ENCODE results near the gene RPL11. TPM values are rescaled to one million over a fixed set of nuclear protein-coding genes. Genes with fewer than 3 reads are reported as not detected.
"Not testable (repeated sequence)": the region's sequence is repeated elsewhere in the genome, so short reads cannot be mapped to it uniquely, and the experiment has no call there.

The RPL11 gene
- total RNA-seq, 1 donor = 592 TPM

GRCh38 chr1:23727362-23727811, 35.8 kb downstream of the RPL11 start:
- TF ChIP-seq CTCF (IDR thresholded peaks at IDR 0.05; ENCODE audit: insufficient read depth, low read depth, low read length) = no peak
- DNase-seq (ENCODE audit: low read depth) = peak; percentile 98
- no peak overlapping the region for H3K4me3 ChIP-seq (ENCODE audit: low read depth, low read length)

- DNase-seq (ENCODE audit: low read depth) = peak; percentile 41
- TF ChIP-seq CTCF (IDR thresholded peaks at IDR 0.05; ENCODE audit: insufficient read depth, low read depth, low read length) = no peak
- no peak overlapping the region for H3K4me3 ChIP-seq (ENCODE audit: low read depth, low read length)
Observed at GRCh38 chr1:23732363-23733224, 41.0 kb downstream of the RPL11 start.

- H3K4me3 ChIP-seq (ENCODE audit: low read depth, low read length); DNase-seq (ENCODE audit: low read depth): not testable (repeated sequence)
Observed at GRCh38 chr1:23733281-23733680, 41.7 kb downstream of the RPL11 start.

- no peak overlapping the region for H3K4me3 ChIP-seq (ENCODE audit: low read depth, low read length)
- TF ChIP-seq CTCF (IDR thresholded peaks at IDR 0.05; ENCODE audit: insufficient read depth, low read depth, low read length) = no peak
- no peak for DNase-seq (ENCODE audit: low read depth)
Observed at GRCh38 chr1:23736437-23737134, 45.0 kb downstream of the RPL11 start.

GRCh38 chr1:23741609-23742008, 50.0 kb downstream of the RPL11 start:
- H3K4me3 ChIP-seq (ENCODE audit: low read depth, low read length) = no peak overlapping the region
- no peak for DNase-seq (ENCODE audit: low read depth)
- TF ChIP-seq CTCF (IDR thresholded peaks at IDR 0.05; ENCODE audit: insufficient read depth, low read depth, low read length) = no peak

- TF ChIP-seq CTCF (IDR thresholded peaks at IDR 0.05; ENCODE audit: insufficient read depth, low read depth, low read length) = no peak
- DNase-seq (ENCODE audit: low read depth) = peak; percentile 27
Observed at GRCh38 chr1:23742670-23743286, 51.2 kb downstream of the RPL11 start.

More at GRCh38 chr1:23742670-23743286, 51.2 kb downstream of the RPL11 start:
- peak overlapping the region; percentile 85 for H3K4me3 ChIP-seq (ENCODE audit: low read depth, low read length)

Data from fibroblast of villous mesenchyme (primary cell).